Fibroblast of skin of back (primary cell): Measurements from ENCODE around the gene SLC36A2. TPM values are rescaled to one million over a fixed set of nuclear protein-coding genes. Genes with fewer than 3 reads are reported as not detected.
"Not testable (repeated sequence)": the region's sequence is repeated elsewhere in the genome, so short reads cannot be mapped to it uniquely, and the experiment has no call there.

Experiments used
- DNase-seq: peaks from one replicate; pipeline ENCODE4 v3.0.0-alpha.2; 2013
- polyA plus RNA-seq, 2 experiments: library from polyadenylated mRNA; unstranded; fragments of 120-200 nt; gene quantifications; one replicate each; pipeline ENCODE4 v1.2.1, GENCODE V29; 2013; ENCODE audit not compliant: insufficient read length in 2 of 2

SLC36A2 gene
- not detected for polyA plus RNA-seq (2013, experiment 1 of 2; ENCODE audit: insufficient read length)
- polyA plus RNA-seq (2013, experiment 2 of 2; ENCODE audit: insufficient read length): not detected

GRCh38 chr5:151347369-151347768 lies at the start of gene SLC36A2:
Gene SLC36A2, minus strand, starts transcription at chr5:151347559. Its CDS starts 99 bp downstream, at chr5:151347460.
- DNase-seq: no peak

GRCh38 chr5:151388960-151389359 lies 41.6 kb upstream of the SLC36A2 start:
- no peak for DNase-seq

- no peak for DNase-seq
Measured at GRCh38 chr5:151384106-151384505, 36.7 kb upstream of the SLC36A2 start.

GRCh38 chr5:151383011-151383410 lies 35.7 kb upstream of the SLC36A2 start:
- no peak for DNase-seq

- DNase-seq: no peak
Measured at GRCh38 chr5:151382576-151382975, 35.2 kb upstream of the SLC36A2 start.

GRCh38 chr5:151381899-151382298 lies 34.5 kb upstream of the SLC36A2 start:
- DNase-seq: no peak

- DNase-seq: no peak
Measured at GRCh38 chr5:151378616-151379015, 31.3 kb upstream of the SLC36A2 start.

- no peak for DNase-seq
Measured at GRCh38 chr5:151374539-151374938, 27.2 kb upstream of the SLC36A2 start.

GRCh38 chr5:151367038-151367437 lies 19.7 kb upstream of the SLC36A2 start:
- not testable (repeated sequence) for DNase-seq

- no peak for DNase-seq
Measured at GRCh38 chr5:151363673-151364072, 16.3 kb upstream of the SLC36A2 start.

- DNase-seq: no peak
Measured at GRCh38 chr5:151362970-151363369, 15.6 kb upstream of the SLC36A2 start.

- DNase-seq: no peak
Measured at GRCh38 chr5:151359391-151359790, 12.0 kb upstream of the SLC36A2 start.

- DNase-seq: no peak
Measured at GRCh38 chr5:151357792-151358191, 10.4 kb upstream of the SLC36A2 start.

GRCh38 chr5:151357097-151357496 lies 9.7 kb upstream of the SLC36A2 start:
- no peak for DNase-seq

- DNase-seq: no peak
Measured at GRCh38 chr5:151351671-151352070, 4.3 kb upstream of the SLC36A2 start.

- DNase-seq: no peak
Measured at GRCh38 chr5:151348789-151349188, 1.4 kb upstream of the SLC36A2 start.

- peak; percentile 3 for DNase-seq
Measured at GRCh38 chr5:151345808-151346478, 1.4 kb downstream of the SLC36A2 start.

- DNase-seq: no peak
Measured at GRCh38 chr5:151345187-151345807, 2.1 kb downstream of the SLC36A2 start.

GRCh38 chr5:151344088-151344487 lies 3.3 kb downstream of the SLC36A2 start:
- DNase-seq: no peak

GRCh38 chr5:151340004-151340403 lies 7.4 kb downstream of the SLC36A2 start:
- DNase-seq: no peak

GRCh38 chr5:151338734-151339133 lies 8.6 kb downstream of the SLC36A2 start:
- no peak for DNase-seq

GRCh38 chr5:151332857-151333256 lies 14.5 kb downstream of the SLC36A2 start:
- no peak for DNase-seq

- no peak for DNase-seq
Measured at GRCh38 chr5:151328734-151329133, 18.6 kb downstream of the SLC36A2 start.

GRCh38 chr5:151327585-151327984 lies 19.8 kb downstream of the SLC36A2 start:
- no peak for DNase-seq
